Right lobe of liver (tissue), 4 donors: Measurements from ENCODE around the gene ZMIZ1.

Experiments
- CTCF ChIP-seq, 4 donors: fragments of 200-600 bp in 3 of 4; fragments of 450-650 bp in 1 of 4; IDR thresholded peaks; one replicate each; pipeline versions ENCODE4 v1.5.1 to v1.8.0; 2016 to 2022; ENCODE audit warnings: antibody characterized with exemption in 4 of 4, mild to moderate bottlenecking in 2 of 4
- POLR2A ChIP-seq: fragments of 450-650 bp; IDR thresholded peaks from one replicate; pipeline ENCODE4 v1.6.1; 2017; ENCODE audit warnings: antibody characterized with exemption, mild to moderate bottlenecking
- donor health status: DM: no; HTN: no; CAD: no.
- donor health status: DM: no; HTN: no; CAD: no.
- donor health status: DM: no; HTN: yes; CAD: no.

GRCh38 chr10:79184657-79185056, 115.9 kb downstream of the ZMIZ1 start:
- TF ChIP-seq CTCF (IDR thresholded peaks at IDR 0.05) (no peak), POLR2A (no peak)
